Omental fat pad (tissue), 4 donors: ENCODE results near the gene TFB1M. TPM values are rescaled to one million over a fixed set of nuclear protein-coding genes. Genes with fewer than 3 reads are reported as not detected.

Experiments
- ATAC-seq: fragments of 150-250 bp; one replicate; pipeline ENCODE4 v1.9.1; 2016; ENCODE audit warnings: mild to moderate bottlenecking, moderate library complexity; ENCODE audit not compliant: low FRiP score
- DNase-seq: peaks from one replicate; pipeline ENCODE4 v3.0.0-alpha.2; 2019; ENCODE audit warnings: low spot score
- total RNA-seq, 4 donors: library from RNA; depleted of rRNA; stranded (reverse); fragments of >200 nt; gene quantifications; one replicate each; pipeline ENCODE4 v1.1.0, GENCODE V29; 2016
- TF ChIP-seq, protein P1 (sequence below), 3 donors: fragments of 450-650 bp; IDR thresholded peaks; one replicate each; pipeline ENCODE4 v1.5.1; 2016 to 2017; ENCODE audit warnings: antibody characterized with exemption in 3 of 3, mild to moderate bottlenecking in 3 of 3, moderate library complexity in 2 of 3

Gene TFB1M
- total RNA-seq, 4 donors from 2014 or later, result 6.4 to 9.2 (median 7.2) TPM

DNA sequence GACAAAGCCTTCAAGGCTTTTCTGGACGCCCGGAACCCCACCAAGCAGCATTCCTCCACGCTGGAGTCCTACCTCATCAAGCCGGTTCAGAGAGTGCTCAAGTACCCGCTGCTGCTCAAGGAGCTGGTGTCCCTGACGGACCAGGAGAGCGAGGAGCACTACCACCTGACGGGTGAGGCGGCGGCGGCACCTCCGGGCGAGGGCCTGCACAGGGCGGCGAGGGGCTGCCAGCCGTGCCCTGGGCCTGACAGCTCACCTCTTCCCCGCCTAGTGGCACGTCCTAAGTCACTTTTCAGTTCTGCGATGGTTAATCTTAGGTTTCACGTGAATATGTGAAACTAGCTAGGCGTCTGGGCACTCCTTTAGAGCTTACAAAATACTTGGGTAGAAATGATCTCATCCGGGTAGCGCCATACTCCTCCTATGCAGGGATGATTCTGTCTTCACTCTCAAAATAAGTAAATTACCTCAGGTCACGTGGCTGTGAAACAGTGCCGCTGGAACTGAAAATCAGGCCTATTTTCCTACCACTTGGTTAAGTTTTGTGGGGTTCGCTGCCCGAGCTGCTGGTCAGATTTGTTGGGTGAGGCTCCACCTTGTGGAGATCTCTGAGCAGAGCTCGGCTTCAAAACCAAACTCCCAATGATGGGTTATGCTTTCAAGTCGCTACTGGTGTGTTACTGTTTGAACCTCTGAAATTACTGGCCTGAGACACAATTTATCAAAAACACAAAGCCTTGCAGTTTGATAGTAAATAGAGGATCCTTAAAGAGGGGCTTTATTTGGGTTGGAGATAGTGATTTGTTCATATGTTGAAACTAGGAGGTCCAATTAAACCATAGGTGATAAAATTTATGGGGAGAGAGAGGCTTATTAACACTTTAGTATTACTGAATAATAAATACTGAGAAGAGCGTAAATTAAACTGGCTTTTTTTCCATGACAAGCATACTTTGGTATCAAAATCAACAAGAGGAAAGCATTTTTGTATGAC lies 66.0 kb downstream of the TFB1M start:
- DNase-seq, result no peak
- TF ChIP-seq, protein P1, sequence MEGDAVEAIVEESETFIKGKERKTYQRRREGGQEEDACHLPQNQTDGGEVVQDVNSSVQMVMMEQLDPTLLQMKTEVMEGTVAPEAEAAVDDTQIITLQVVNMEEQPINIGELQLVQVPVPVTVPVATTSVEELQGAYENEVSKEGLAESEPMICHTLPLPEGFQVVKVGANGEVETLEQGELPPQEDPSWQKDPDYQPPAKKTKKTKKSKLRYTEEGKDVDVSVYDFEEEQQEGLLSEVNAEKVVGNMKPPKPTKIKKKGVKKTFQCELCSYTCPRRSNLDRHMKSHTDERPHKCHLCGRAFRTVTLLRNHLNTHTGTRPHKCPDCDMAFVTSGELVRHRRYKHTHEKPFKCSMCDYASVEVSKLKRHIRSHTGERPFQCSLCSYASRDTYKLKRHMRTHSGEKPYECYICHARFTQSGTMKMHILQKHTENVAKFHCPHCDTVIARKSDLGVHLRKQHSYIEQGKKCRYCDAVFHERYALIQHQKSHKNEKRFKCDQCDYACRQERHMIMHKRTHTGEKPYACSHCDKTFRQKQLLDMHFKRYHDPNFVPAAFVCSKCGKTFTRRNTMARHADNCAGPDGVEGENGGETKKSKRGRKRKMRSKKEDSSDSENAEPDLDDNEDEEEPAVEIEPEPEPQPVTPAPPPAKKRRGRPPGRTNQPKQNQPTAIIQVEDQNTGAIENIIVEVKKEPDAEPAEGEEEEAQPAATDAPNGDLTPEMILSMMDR (IDR thresholded peaks at IDR 0.05), result peak in 1 of 3 donors; percentile 26
- peak; percentile 75 for ATAC-seq

DNA sequence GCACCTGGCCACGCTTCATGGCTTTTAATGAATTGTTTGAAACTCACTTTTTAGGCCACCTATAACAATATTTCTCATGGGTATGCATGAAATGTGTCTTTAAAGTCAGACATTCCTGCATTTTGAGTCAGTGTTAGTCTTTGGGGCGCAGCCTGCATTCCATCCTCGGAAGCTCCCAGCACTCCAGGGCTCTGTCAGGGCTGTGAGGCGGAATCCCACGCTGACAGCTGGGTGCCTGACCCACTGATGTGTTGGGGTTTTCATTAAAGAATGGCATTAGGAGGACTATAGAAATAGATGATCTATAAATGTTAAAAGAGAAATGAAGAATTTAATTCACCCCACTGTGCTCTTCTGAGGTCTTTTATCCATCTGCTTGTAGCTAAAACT lies 66.7 kb downstream of the TFB1M start:
- ATAC-seq, result no peak
- TF ChIP-seq, protein P1 (IDR thresholded peaks at IDR 0.05), result no peak

DNA sequence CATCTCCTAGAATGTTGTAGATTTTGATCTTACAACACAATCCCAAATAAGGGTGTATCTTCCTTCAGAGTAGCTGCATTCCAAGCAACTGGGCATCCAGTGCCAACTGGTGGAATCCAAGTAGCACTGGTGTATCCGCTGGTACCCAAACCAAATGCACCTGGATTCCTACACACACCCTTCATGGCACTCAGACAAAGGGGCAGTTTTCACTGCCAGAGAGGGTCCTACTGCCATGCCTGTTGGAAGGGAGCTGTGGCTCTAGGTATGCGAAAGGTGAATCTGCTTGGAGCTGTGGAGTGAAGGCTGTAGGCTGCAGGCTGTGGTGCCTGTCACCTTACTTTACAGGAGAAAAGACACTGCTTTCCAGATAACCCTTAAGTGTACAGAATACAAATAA lies 67.5 kb downstream of the TFB1M start:
- DNase-seq (no peak), ATAC-seq (no peak)
- TF ChIP-seq, protein P1 (IDR thresholded peaks at IDR 0.05), result no peak

More for the DNA sequence above, 66.7 kb downstream of the TFB1M start:
- DNase-seq, result no peak

DNA sequence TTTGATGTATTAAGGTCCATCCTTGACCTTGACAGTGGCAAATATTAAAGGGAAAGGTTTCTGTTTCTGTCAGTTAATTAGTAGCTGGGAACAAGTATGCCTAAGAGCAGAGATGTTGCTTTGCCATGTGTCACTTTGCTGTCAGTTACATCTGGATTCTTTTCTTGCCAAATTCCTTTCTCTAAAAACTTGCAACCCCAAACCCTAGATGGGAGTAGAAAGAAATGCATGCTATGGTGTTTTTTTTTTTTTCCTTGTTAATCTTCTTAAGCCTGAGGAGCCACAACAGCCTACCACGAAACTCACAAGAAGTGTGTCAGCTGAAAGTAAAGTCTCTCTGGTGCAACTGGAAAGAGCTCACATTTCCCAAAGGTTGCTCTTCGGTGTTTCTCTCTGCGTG lies 68.5 kb downstream of the TFB1M start:
- ATAC-seq (no peak), DNase-seq (no peak)
- TF ChIP-seq, protein P1 (IDR thresholded peaks at IDR 0.05), result no peak

DNA sequence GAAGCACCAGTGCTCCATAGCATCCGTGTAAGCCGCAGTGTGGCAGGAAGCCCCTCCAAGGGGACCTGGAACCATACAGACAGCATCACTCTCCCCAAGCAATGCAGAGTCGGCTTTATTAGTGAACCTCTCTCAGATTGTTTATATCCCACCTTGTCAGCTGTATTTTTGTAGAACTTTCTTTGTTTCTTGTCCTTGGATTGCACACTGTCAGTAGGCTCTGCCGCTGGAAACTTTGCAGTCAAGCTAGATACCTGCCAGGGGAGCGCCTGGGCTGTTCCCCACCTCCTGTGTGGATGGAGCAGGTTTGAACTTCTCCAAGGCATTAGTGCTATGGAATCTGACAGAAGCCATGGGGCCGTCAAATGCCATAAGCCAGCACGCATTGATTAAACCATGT lies 69.1 kb downstream of the TFB1M start:
- TF ChIP-seq, protein P1 (IDR thresholded peaks at IDR 0.05), result no peak
- ATAC-seq (no peak), DNase-seq (no peak)

DNA sequence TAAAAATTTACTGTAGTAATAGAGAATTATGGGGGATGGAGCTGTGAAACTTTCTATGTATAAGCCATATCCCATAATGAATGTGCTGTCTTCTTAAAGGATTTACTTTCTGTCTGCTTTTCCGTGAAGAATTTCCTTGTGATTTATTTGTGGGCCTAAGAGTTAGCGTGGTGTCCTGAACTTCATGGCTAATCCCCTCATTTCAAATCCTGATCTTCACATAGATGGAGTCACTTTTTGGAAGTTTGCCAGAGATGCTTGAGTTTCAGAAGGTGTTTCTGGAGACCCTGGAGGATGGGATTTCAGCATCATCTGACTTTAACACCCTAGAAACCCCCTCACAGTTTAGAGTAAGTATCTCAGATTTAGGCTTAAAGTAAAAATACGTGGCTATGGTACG lies 69.8 kb downstream of the TFB1M start:
- ATAC-seq (no peak), DNase-seq (no peak)
- TF ChIP-seq, protein P1 (IDR thresholded peaks at IDR 0.05), result no peak

DNA sequence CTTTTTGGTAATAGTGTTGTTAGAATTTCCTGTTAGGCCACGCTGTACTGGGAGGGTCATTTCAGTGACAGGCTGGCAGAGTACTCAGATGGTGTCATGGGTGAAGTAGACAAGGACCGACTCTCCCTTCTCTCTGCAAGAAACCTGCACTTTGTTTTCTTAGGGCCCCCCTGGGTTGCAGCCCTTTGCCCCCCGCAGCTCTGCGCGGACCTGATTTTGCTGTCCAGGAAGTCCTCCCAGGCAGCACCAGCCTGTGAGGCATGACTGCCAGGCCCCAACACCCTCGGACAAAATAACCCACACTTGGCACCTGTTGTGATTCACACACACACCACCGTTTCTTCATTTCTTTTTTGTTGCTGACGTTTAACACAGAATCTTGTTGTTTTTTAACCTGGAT lies 72.3 kb downstream of the TFB1M start:
- no peak for ATAC-seq
- TF ChIP-seq, protein P1 (IDR thresholded peaks at IDR 0.05), result no peak
- DNase-seq, result no peak
